UCSD-AML1 (cell line): Measurements from ENCODE around the gene HABP4.
"Not testable (repeated sequence)": the region's sequence is repeated elsewhere in the genome, so short reads cannot be mapped to it uniquely, and the experiment has no call there.

Source experiments
- DNase-seq: peaks from one replicate; lab custom pipeline; 2025; ENCODE audit not compliant: unreplicated experiment; lab: John Stamatoyannopoulos, UW

Gene HABP4

DNA sequence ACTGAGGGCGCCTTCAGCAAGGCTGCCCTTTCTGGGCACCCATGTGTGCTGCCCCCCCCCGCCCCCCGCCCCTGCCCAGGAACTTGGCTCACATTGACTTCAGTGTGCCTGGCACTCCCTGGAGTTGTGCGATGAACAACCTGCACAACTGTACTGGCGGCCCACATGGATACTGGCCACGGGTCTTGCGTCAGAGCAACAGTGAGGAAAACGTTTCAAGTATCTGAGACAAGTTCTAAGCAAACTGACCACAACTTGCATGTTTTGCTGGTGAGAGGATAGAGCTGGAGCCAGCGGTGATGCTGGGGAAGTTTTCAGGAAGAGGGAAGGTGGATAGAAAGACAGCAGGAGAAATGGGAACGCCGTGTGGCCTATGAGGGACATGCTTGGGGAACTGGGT, 45.4 kb downstream of the HABP4 start:
- DNase-seq: no peak

DNA sequence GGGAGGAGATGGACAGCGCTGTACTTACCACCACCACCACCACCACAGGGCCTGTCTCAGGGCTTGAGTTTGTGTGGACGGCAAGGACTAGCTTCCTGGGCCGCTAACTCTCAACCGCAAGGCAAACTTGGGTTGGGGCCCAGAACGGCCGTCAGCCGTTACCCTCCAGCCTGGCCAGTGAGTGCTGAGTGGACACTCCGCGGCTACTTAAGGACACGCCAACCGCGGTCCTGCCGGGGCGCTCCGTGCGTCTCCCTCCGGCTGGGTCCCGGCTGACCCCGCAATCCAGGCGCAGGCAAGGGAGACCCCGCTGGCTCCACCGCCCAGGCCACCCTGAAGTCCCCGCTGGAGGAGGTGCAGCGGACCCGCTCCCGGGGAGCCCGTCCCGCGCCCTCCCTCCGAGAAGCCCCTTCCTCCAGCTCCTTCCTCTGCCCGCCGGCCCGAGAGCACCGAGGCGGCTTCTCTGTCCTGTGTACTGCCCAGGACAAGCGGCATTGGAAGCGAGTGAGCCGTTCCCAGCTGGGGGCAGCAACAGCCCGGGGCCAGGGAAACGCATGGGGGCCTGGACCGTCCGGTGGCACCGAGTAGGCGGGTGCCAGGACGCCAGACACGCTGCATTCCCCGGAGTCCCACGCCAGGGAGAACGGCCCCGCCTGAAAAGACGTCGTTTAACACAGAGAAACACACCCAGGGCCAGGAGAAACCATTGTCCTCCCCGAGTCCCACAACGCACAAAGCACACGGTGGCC, 46.6 kb downstream of the HABP4 start:
- no peak for DNase-seq

DNA sequence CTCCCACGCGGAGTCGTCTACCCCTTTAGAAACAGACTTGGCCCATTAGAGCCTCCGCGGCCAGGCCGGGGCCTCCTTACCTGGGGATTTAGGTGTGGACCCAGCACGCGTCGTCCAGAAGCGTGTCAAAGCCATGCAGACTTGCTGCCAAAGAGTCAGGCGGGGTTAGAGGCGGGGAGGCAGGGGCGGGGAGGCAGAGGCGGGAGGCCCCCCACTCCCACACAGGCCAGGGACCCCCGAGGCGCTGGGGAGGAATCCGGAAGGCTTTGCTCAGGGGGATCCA, 47.1 kb downstream of the HABP4 start:
- DNase-seq: no peak

DNA sequence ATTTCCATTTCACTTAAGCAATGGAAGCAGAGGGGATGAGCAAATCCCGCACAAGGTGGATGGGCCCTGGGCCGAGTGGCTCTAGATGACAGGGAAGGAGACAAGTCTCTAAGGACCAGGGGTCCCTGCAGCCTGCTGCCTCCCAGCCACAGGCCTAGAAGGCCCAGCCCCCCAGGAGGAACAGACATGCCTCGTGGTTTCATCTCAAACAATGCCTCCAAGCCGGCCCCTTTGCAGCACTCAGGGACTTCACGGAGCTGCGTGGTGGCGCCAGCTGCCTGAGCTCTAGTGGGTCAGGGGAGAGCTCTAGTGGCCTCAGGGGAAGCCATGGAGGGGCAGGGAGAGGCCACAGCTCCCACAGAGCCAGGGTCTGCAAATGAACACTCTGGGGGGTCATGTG, 48.8 kb downstream of the HABP4 start:
- no peak for DNase-seq

DNA sequence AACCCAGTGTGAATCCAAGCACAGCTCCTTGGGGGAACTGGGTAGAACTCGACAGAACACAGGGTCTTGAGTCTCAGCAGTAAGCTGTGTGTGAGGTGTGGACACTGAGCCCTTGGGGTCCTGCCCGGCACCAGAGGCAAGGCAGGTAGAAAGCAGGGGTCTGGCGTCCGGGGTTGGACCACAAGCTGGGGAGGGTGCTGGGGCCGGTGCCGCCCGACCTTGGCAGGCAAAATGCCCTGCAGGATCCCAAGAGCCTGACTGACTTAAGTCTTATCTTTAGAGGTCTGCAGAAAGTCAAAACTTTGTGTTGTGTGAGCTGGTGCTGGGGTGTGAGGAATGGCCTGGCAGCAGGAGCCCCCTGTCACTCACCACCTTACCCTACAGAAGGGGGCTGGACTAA, 49.3 kb downstream of the HABP4 start:
- no peak for DNase-seq

DNA sequence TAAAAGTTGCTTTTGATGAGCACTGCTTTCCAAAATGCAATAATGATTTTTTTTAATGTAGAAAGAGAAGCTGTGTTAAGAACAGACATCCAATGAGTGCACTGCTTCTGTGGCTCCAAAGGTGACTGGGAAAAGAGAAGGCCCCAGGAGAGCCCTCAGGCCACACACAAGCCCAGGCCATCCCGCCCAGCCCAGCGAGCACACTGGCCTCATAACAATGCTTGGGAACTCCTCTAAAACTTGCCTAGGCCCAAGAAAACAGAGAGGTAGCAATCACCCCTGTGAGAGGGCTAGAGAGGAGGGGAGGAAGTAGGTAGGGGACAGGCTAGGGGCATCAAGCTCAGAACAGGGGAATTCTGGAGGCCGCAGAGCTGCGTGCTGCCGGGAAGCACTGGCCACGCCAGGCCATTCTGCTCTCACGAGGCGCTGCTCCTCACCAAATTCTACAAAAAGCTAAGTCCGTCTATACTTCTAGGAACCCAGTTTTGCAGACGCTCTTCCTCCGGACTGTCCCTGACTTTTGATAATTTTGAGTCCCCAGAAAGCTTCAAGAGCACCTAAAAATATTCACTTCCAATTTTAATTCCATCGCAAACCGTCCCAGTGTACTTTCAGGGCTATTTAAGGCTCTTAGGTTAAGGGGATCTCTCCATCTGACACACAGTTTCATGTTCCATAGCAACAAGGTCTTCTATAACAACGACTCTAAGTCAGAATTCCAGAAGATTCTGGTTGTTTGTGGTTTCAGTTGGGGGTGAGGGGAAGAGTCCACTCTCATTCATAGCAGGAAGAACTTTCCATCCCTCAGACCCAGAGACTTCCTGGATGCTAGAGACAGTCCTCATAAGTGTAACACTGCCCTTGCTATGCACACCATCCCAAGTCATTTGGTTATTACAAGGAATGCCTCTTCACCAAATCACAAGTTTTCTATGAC, 51.0 kb downstream of the HABP4 start:
- no peak for DNase-seq

DNA sequence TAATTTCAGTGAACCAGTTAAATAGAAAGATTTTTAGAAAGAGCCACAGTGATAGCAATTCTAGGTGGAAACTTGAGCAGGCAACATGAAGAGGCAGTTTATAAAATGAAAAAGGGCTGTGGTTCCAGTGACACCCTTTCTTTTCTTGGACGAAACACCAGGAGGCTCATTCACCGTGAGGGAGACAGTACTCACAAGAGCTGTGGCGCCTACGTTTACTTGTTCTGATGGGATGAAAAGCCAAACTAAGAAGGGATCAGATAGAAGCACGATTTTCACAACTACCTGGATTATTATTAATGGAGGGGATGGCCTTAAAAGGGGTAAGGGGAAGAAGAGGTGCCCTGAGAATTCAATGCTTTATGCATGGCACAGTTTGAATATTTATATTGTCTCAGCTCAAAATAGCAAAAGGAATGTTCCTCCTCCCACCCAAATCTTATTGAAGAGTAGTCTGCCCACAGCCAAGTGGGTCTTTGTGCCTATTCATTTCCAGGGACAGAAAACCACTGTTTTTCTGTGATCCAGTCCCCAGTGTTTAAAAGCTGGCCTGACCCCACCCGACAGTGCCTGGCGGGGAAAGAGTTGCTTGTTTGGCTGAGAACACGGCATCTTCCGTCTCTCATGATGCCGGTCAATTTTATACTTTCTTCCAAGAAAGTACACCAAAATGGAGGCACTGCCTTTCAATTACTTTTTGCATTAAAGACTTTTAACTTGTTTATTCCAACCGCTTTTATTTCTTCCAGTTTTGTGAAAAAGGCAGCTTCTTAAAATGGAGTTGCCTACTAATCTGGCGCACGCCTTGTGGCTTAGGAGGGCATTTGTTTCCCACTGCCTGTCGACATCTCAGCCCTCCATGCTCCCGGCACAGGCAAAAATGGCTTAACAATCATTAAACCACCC, 51.9 kb downstream of the HABP4 start:
- DNase-seq: no peak

DNA sequence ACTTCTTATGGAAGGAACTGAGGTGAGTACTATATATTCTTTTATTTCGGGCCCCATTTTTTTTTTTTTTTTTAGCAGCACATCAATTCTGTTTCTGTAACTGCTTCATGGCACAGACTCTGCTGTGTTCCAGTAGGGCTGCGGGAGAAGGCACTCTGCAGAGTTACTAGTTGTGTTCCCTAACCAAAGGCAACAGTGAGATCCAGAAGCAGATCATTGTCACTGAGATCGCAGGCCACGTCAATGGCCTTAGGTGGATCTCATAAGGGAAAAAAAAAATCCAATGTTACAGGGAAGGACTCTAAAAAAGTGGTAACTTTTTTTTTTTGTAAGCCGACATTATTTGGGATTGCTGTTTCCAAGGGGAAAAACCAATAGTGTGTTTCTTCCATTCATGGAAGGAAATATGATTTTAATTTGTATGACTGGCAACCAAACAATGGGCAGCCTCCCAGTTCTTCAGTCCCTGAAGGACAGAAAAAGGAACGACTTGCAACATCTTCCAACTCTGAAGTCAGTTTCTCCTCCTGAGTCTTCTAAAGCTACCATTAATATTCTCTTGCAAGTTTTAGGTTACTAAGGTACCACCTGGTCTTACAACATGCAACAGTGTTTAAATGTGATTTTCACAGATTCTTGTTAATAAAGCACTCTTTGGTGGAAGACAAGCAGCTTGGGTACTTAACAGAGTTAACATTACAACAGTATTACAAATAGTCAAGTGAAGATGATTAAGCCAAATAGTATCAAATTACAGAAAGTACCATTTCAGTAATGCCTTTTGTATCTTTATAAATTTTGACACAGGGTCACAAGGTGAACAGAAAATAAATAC, 52.8 kb downstream of the HABP4 start:
- DNase-seq: no peak

DNA sequence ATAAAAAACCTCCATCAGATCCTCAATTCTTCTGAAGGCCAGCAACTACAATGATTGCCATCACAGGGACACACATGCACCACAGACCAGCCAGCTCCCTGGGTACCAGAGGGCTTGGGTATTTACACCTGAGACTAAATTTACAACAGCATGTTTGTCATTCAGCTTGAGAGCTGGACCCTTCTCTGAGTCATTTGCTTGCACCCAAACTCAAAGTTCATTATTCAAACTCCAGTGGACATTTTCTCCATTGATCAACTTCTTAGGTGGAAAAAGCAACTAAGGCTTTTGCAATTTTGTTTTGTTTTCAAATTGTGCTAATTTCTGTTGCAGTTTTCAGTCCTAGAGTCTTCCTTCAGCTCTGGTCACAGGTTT, 53.4 kb downstream of the HABP4 start:
- not testable (repeated sequence) for DNase-seq

DNA sequence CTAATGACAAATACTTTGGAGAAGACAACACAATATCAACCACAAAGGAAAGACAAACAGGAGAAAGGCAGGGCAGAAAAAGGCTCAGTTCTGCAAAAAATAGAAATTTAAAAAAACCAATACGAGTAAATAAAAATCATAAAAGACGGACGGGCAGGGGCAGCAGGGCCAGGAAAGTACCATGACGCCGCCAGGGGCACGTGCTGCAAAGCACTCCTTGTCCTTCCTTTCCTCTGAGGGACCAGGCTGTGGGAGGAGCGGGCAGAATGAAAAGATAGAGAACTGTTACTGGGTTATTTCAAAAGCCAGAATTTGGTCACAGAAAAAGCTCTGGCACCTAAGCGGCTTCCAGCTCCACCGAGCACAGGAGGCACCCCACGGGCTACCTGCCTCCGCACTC, 53.9 kb downstream of the HABP4 start:
- no peak for DNase-seq

DNA sequence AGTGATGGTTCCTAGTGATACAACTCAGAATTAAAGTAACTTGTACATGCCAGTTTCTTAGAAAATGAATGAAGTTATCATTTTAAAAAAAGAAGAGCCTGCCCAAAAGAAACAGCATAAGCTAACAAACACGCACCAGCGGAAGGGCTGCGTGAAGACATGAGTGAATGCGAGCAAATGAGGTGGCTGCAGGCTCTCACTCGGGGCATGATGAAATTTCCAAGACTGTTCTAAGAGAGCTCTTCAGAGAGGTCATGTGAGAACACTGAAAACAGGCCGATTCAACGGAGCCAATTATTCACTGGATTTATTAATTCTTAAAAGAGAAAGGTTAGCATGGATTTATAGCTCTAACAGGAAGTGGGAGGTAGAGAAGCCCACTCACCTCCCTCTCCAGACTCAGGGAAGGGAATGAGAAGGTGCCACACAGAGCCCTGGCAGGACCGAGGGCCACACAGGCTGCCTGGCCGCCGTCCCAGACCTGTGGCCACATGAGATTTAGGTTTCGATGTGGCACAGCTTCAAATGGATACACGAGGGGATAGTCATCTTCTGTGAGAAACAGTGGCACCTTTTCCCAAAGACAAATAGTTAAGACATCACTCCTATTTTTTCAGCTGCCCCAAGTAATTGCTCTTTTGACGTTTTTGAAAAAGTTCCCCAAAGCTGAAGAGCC, 55.5 kb downstream of the HABP4 start:
- no peak for DNase-seq

DNA sequence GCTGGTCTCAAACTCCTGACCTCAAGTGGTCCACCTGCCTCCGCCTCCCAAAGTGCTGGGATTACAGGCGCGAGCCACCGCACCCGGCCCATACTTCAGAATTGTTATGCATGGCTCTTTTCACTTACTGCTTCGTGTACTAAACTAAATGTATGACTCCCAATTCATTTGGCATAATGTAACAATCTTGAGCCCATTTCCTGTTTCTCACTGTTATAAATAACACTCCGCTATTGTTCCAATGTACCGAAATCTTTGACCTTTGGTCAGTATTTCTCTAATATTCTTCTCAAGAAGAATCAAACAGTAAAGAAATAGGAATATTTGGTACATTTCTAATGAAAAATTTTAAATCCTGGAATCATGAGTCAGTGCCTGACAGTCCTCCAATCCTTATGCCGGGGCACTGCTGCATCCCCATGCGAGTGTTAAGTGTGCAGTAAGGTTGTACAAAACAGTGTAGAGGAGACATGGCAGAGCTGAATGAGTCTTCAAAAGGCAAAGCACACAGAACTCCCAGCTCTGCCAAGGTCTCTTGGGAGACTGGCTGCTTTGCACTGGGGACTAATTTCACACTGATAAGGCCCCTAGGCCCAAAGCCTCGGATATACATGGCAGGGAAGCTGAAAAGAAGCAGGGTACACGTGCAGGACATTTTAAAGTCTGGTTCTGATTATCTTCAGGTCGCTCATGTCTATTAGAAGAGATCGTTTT, 58.4 kb downstream of the HABP4 start:
- DNase-seq: no peak

DNA sequence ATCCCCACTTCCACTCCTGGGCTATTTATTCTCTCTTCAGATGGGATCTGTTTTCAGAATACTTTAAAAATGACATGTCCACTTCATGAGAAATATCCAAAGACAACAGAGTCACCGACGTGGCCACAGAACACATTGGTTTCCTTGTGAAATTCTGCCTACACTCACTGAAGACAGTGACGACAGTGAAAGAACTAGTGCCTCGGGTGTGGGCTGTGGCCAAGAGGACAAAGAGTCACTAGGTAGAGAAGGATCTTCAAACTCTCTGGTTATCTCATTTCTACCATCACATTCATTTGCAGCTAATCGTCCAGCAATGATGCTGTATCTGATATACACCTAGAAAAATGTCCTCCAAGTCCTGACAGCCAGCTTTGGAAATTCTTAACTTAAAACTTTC, 59.1 kb downstream of the HABP4 start:
- no peak for DNase-seq

DNA sequence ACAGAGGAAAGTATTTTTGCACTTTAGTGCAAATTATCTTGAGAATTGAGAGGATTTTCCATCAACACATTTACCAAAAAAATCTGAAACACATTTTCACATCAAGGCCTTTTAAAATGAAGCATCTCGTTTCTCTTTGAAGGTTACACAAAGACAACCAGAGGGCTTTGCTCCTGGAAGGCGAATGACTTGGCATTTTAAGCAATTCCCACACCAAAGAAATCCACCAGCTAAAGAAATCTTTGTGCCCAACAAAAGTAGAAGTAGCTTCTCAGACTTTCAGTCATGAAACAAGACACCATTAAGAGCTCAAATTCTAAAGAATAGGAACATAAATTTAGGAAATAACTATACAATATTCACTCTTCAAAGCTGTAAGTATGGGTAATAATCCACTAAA, 59.9 kb downstream of the HABP4 start:
- no peak for DNase-seq

DNA sequence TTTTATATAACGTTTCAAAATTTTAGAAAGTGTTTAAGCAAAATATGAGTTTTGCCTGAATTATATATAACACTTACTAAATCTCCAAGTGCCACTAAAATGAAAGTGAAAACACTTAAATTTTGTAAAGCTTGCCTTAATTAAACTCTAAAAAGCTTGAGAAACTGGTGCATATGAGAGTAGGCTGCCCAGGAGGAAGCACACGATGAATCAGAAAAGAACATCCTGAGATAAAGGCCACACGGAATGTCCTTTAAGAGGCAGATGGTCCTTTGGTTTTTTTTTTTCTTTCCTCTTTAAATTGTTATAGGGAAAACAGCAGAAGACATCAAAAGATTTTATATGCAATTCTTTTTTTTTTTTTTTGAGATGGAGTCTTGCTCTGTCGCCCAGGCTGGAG, 60.3 kb downstream of the HABP4 start:
- no peak for DNase-seq

DNA sequence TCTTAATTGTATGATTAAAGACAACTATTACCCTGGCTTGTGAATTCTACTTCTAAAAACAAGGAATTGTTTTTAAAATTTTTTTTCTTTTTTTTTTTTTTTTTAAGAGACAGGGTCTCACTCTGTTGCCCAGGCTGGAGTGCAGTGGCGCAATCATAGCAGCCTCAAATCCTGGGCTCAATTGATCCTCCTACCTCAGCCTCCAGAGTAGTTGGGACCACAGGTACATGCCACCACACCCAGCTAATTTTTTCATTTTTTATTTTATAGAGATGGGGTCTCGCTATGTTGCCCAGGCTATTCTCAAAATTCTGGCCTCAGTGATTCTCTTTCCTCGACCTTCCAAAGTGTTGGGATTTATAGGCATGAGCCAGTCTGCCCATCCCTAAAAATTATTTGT, 62.3 kb downstream of the HABP4 start:
- no peak for DNase-seq

DNA sequence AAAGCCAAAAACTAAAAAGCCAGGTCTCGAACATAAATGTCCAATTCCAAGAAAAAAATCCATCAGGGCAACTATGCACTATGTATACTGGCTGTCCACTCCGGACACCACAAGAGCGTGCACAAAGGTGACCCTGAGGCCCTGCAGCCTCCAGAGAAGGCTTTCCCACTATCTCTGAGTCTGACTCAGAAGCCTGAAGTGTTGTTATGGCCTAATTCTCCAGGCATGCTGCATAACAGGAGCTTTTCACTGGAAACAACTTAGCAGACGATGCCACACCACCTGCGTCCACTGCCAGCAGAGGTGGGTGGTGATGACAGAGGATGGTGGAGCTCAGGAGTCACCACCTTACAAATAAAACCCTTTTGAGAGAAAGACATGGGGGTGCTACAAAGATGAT, 63.7 kb downstream of the HABP4 start:
- no peak for DNase-seq

DNA sequence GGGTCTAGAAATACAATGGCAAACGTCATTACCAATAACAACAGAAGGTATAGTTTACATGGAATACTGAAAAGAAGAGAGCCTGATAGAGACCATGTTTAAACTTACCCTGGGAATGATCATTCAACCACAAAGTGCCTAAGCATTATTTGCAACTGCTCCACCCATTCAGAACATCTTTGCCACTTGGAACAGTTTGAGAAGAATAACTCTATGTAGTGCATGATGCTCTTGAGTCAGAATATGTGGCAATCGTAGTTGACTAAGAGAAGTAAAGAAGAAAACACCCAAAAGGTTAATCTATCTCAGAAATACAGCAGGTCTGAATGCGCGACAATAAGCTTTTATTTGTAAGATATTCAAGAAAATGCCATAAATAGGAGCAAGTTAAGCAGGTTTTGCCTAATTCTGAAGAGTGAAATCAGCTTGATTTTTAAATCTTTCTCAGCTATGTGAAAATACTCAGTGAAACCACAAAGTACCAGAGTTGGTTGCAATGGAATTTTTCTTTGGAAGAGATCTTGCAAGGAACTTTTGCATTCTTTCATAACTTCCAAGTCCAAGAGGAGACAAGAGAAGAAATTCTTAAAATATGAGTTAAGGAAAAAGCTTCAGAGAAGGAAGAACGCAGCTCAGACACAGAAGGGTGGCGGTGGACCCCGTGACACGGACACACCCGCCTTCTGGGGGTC, 64.3 kb downstream of the HABP4 start:
- DNase-seq: no peak

DNA sequence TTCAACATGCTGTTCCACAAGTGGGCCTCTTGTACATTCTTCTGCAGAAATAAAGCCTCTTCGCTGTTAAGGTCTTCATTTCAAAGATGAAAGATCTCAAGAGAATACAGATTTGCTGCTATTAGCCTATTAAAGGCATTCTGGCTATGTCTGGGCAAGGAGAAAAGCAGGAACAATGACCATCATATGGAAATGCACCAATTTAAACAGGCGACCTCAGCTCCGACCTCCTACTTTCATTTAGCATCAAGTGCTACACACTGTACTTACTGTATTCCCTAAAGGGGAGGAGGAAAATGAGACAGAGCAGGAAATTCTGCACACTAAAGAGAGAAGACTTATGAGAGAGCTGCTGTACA, 64.8 kb downstream of the HABP4 start:
- DNase-seq: no peak
